Activated CD4-positive, alpha-beta T cell treated with anti-CD3 and anti-CD28 coated beads for 4 hours (primary cell): ENCODE results near the gene ATG14.
"Not testable (repeated sequence)": the region's sequence is repeated elsewhere in the genome, so short reads cannot be mapped to it uniquely, and the experiment has no call there.

ENCODE experiments used
- DNase-seq, 2 donors: peaks; one replicate each; pipeline ENCODE4 v3.0.0-alpha.2; 2020

Gene ATG14

DNA sequence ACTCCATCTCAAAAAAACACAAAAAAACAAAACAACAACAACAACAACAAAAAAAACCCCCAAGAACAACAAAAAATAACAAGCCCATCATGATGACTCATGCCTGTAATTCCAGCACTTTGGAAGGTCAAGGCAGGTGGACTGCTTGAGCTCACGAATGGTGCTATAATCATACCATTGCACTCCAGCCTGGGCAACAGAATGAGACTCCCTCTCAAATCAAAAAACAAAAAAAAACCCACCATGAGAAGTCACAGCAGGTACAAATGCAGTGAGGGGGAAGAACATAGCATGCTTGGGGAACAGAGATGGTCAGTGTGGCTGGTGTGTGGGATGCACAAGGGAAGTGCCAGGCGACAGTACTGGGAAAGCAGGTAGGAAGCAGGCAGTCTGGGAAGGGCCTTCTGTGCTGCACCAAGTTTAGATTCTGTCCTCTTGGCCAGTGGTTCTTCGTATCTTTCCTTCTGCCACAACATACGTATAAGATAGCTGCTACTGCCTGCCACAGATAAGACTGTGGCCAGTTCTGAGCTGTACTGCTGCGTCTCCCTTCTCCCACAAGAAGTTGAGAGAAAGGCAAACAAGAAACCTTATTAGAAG lies 28.0 kb downstream of the ATG14 start:
- DNase-seq: no peak

DNA sequence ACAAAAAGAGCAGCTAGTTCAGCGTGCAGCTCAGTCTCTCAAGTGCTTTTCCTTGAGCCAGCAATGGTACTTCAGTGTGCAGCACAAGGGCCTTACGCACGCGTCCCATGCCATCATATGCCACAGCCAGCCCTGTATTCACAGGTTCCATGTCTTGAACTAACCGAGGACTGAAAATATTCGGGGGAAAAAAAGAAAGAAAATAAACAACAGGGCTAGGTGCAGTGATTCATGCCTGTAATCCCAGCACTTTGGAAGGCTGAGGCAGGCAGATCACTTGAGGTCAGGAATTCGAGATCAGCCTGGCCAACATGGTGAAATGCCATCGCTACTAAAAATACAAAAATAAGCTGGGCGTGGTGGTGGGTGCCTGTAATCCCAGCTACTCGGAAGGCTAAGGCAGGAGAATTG lies 28.6 kb downstream of the ATG14 start:
- not testable (repeated sequence) for DNase-seq

DNA sequence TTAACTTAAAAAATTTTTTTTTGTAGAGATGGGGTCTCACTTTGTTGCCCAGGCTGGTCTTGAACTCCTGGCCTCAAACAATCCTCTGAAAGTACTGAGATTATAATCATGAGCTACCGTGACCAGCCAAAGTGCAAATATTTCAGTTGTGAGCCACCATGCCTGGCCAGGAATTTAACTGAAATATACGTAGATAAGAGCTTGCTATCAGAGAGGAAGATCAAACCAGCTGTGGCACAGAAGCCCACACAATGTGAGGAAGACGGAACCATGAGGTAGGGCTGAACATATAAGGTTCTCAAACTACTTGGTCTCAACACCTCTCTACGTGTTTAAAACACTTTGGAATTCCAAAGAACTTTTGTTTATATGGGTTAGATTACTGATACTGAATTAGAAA lies 29.1 kb downstream of the ATG14 start:
- DNase-seq: no peak

DNA sequence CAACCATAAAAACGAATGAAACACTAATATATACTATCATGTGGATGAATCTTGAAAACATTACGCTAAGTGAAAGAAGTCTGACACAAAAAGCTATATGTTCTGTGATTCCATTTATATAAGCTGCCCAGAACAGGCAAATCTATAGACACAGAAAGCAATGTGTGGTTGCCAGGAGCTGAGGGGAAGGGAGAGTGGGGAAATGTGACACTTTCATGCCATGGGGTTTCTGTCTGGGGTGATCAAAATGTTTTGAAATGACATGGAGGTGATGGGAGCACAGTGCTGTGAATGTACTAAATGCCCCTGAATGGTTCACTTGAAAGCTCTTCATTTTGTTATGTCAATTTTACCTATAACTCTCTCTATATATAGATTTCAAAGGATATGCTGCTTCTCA lies 30.1 kb downstream of the ATG14 start:
- no peak for DNase-seq

DNA sequence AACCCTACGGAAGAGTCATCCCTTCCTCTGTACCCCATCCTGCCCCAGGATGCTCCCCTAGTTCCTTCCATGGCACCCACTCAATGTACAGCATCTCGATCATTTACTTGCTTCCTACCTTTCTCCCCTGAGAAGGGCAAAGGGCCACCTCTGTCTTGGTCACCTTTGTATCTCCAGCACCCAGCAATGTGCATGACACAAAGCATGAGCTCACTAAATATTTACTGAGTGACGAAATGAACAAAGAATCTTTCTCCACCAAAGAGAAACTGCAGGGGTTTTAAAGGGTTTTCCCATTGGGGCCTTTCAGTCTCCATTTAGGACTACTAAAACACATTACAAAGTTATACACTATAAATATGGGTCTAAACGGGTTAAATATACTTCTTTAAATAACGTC lies 30.6 kb downstream of the ATG14 start:
- no peak for DNase-seq

DNA sequence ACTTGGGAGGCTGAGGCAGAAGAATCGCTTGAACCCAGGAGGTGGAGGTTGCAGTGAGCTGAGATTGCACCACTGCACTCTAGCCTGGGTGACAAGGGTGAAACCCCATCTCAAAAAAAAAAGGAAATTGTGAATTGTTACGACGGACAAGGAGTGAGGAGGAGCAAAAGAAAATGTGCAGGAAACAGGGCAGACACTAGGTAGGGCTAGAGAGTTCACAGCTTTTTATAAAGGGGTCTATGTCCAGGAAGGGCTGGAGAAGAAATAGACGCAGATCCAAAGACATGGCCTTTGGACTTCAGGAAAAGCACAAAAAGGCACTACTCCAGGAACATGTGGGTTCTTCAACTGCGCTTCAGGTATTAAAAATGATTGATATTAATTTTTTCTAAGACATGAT lies 34.4 kb downstream of the ATG14 start:
- DNase-seq: no peak

DNA sequence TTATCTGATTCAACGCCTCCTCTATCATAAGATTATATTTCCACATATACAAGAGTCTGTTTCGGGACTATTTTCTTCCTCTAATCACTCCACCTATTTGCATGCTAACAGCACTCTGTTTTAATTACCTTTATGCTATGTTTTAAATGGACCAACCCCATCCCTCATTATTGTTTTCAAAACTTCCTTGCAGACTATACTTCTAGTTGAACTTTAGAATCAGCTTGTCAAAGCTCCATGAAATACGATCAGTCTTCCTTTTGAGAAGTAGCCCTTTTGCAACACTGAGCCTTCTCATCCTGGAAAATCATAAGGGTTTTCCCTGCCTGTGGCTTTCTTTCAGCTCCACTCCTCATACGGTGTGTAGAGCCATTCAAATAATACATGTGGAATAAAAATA lies 36.9 kb downstream of the ATG14 start:
- DNase-seq: no peak

DNA sequence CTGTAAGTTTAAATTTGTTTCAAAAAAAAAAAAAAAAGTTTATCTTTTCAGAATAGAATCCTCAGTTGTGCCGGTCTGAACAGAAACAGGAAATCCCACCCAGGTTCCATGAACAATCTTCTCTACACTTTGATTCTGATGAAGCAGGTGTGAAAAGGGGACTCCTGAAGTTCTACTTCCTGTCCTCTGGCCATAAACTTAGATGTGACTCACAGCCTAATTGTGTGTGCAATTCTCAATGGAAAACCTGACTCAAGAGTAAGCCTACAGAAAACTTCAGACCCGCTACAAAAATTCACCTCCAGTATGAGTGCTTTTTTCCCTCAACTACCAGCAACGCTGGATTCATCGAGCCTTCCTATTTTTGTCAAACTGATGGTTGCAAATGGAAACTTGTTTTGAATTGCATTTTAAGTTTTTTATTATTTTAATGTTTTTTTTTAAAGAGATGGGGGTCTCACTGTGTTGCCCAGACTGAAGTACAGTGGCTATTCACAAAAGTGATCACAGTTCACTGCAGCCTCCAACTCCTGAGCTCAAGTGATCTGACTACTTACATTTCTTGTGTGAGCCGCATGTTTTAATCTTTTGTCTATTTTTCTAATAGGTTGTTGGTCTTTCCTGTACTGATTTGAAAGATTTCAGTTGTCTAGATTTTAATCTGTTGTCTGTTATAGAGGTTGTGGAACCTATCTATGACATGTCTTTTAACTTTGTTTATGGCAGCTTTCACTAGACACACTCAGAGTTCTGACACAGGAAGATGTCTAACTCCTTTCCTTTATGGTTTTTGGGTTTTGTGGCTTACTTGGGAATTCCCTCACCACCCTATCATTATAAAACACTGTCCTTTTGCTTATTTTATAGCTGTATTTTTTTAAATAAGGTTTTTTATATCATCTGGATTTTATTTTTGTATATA lies 37.6 kb downstream of the ATG14 start:
- peak; percentile 44 to 46 for DNase-seq

DNA sequence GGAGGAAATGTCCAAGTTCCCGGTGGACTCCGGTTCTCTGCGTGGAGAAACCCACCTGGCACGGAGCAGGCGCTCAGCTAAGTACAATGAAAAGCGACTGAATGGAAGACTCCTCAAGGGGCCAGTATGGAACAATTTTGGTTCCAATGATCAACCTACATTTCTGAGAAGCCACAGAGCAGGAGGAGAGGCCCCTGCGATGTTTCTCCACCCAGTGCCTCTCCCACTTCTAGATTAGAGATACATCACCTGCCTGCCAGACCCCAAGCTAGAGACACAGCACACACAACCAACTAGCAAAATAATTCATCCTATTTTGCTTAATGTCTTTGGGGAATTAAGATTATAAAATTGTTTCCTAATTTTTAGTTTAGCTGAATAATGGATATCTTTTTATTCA lies 38.8 kb downstream of the ATG14 start:
- no peak for DNase-seq

DNA sequence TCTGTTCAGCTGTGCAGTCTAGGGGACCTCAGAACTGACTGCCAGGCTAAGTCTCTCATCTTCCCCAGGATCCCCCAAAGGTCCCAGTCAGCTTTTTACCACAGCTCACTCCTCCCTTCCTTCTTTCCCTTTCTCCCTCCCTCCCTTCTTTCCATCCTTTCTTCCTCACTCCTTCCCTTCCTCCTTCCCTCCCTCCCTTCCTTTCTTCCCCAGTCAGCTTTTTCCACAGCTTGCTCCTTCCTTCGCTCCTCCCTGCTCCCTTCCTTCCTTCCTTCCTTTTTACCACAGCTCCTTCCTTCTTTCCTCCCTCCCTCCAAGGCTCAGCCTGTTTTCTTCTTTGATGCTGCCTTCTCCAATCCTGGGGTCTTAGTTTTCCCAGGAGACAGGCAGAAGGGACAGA lies 39.2 kb downstream of the ATG14 start:
- DNase-seq: no peak

DNA sequence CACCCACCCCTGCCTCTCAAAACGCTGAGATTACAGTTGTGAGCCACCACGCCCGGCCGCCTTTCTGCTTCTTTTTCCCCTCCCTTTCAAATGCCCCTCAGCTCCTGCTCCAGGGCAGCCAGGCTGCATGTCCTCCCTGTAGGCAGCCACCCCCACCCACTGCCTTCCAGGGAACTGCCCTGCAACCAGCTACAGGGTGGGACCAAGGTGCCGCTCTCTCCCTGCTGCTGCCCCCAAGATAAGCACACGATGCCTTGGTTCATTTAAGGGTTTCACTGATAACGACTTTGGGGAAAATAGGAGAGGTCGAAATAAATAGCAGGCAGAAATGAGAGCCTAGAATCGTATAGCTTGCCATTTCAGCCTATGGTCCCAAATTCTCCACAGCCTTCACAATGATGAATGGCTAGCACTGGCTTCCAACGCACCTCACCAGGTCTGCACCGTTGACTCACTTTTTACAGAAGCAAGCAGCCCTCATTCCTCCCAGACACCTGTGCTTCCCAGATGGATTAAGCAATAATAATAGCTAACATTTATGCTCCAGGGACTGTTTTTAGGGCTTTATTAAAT lies 40.7 kb downstream of the ATG14 start:
- no peak for DNase-seq

DNA sequence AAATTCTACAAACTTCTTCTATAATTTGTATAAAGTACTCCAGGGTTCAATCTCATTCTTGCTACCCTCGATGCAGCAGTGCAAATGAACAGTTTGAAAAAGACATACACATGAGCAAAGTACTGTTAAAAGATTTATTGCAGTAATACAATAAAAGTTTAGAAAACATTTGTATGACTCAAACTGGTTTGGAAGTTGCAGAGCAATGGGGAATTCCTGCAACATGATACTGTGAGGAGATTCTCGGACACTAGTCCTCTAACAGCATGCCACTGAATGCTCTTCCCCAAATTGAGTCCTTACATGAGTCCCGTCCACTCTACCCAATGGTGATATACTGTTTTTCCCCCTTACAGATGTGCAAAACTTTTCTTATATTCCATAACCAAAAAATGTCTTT lies 45.4 kb downstream of the ATG14 start:
- DNase-seq: no peak

DNA sequence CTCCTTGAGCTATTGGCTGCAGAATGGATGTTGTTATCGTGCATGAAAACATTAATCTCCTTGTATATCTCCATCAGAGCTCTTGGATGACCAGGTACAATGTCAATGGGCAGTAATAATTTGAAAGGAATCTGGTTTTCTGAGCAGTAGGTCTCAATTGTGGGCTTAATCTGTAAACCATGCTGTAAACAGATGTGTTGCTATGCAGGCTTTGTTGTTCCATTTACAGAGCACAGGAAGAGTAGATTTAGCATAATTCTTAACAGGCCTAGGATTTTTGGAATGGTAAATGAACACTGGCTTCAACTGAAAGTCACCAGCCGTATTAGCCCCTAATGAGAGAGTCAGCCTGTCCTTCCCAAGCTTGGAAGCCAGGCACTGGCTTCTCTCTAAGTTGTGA lies 50.4 kb downstream of the ATG14 start:
- no peak for DNase-seq

DNA sequence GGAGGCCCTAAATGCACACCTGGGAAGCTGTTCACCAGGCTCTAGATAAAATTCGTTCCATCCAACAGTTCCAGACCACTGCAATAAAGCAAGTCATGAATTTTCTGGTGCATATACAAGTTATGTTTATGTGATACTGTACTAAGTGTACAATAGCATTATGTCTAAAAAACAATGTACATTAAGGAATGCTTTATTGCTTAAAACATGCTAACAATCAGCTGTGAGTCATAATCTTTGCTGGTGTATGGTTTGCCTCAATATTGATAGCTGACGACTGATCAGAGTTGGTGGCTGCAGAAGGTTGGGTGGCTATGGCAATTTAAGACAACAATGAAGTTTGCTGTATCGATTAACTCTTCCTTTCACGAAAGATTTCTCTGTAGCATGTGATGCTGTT lies 52.3 kb downstream of the ATG14 start:
- no peak for DNase-seq

DNA sequence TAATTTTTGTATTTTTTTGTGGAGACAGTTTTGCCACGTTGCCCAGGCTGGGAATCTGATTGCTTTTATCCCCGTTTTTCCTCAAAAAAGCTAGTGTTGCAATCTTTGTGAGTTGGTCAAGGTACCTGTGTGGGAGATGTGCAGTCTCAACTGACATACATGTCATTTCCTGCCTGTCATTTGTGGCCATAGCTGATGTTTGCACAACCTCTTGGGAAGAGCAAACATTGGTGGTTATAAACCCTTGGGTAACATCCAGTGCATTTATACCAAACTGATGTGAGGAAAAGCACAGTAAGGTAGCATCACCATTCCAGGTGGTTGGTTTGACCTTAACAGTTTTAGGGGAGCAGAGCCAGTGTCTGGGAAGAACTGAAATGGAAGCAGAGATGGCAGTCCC lies 54.7 kb downstream of the ATG14 start:
- DNase-seq: no peak

DNA sequence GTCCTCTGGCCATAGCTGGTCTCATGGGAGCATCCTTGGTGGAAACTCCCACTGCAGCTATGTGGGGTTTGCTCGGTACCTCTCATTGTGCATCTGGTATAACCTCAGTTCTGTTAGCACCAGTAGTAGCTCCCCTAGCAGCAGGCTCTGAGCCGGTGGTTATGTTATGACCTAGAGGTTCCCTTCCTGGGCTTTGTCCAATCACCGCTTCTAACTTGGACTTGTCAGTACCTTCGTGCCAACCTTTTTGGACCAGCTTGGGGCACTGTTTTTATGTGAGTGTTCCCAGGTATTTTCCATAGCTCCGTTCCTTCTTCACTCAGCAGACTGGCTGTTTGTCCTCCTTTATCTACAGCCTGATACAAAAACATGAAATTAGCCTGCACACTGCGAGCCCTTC lies 55.7 kb downstream of the ATG14 start:
- DNase-seq: no peak

DNA sequence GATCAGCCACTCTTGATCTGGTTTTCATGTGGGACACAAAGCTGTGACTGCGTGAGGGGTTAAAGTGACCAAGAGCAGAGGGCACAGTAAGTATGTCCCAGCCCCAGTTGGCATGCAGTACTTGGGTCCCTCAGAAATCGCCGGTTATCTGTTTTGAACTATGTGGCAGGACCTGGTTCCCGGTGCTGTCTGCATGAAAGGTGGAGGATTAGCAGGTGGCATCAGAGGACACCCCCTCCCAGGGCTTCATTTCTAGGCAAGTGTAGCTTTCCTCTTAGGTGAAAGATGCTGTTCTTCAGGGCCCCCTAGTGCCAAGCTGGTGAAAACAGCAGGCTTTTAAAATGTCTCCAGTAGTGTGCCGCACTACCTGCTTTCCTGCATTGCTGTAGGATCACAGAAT lies 57.1 kb downstream of the ATG14 start:
- peak; percentile 66 to 71 for DNase-seq

DNA sequence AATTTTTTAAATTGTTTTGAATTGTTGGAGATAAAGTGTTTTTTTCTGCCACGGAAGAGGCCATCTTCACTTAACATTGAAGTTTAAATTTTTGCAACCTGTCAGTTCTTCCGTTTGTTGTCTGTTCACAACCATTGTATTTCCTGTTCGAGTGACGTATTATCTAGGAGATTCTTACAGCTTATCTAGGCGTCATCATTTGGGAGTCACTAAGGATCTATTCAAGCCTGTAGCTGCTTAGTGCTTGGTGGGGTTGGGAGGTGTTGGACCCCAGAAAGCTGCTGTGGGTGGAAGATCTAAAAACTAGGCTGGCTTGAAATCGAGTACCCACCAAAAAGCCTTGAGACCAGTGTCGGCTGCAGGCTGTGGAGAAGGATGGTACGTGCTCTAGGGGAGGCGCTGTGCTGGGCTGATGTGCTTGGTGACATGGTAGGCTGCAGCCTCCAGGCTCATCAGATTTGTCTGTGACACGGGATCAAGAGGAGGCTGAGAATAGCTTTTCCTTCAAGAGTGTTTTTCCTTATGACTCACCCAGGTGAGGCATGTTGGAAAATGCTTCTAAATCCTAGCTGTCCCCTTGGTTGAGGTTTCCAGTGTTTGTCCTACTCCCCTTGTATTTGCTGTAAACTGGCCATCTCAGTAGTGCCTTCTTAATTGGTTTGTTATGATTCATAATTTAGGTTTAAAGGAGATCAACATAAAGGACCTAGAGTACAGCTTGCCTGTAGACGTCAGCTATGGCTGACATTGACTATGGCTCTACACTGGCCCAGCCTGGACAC lies 57.8 kb downstream of the ATG14 start:
- peak in 1 of 2 donors; percentile 21 for DNase-seq

DNA sequence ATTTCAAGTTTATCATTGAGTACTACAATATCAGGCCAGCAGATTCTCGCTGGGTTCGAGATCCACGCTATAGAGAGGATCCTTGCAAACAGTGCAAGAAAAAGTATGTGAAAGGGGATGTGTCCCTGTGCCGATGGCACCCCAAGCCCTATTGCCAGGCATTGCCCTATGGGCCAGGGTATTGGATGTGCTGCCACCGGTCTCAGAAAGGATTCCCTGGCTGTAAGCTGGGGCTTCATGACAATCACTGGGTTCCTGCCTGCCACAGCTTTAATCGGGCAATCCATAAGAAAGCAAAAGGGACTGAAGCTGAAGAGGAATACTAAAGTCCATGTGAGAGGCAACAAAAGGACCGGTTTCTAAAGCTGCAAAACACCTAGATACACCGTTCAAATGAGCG lies 59.4 kb downstream of the ATG14 start:
- no peak for DNase-seq

DNA sequence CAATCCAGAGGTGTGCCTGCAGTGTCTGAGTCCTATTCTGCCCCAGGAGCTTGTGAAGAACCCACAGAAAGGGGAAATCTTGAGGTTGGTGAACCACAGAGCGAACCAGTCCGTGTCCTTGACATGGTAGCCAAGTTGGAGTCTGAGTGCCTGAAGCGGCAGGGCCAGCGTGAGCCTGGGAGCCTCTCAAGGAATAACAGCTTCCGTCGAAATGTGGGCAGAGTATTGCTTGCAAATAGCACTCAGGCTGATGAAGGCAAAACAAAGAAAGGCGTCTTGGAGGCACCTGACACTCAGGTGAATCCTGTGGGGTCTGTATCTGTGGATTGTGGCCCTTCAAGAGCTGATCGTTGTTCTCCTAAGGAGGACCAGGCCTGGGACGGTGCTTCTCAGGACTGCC lies 60.5 kb downstream of the ATG14 start:
- no peak for DNase-seq

DNA sequence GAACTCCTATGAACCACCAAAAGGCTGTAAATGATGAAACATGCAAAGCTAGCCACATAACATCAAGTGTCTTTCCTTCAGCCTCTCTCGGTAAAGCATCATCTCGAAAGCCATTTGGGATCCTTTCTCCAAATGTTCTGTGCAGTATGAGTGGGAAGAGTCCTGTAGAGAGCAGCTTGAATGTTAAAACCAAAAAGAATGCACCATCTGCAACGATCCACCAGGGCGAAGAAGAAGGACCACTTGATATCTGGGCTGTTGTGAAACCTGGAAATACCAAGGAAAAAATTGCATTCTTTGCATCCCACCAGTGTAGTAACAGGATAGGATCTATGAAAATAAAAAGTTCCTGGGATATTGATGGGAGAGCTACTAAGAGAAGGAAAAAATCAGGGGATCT lies 61.2 kb downstream of the ATG14 start:
- DNase-seq: no peak

DNA sequence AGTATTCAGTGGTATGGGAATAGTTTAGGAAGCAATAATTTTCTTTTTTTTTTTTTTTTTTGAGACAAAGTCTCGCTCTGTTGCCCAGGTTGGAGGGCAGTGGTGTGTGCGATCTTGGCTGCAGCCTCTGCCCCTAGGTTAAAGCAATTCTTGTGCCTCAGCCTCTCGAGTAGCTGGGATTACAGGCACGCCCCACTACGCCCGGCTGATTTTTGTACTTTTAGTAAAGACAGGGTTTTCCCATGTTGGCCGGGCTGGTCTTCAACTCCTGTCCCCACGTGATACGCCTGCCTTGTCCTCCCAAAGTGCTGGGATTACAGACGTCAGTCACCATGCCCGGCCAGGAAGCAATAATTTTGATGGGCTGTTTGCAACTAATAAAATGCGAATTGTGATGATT lies 62.1 kb downstream of the ATG14 start:
- no peak for DNase-seq

DNA sequence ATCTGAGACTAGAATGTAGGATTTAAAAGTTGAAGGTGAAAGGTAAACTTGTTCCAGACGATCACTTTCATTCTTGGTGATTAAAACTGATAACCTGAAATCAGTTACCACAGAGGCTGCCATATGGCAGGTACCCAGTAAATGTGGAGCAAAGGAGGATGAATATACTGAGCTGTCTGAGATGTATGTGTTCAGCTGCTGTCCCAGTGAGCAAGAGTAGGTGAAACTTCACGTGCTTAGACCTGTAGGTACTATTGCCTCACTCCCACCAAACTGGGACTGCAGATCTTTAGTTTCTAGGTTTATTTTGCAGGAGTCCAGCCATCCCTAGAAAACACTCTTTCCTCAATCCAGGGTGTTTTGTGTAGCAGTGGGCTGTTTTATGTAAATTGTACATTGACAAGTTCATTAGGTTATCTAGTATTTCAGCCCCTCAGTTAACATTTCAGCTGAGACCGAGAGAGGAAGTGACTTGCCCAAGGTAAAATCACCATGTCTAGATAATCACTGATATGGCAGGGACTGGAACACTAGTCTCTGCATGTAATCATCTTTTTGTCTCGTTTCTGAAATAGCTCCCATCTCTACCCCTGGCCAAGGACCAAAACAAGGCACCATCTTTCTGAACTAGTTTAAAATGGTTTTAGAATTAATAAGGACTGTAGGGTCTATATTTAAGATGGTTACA lies 62.7 kb downstream of the ATG14 start:
- DNase-seq: no peak
